ENCODE measurements around the gene MMP24.

GRCh38 chr20:35269055-35269781, 42.7 kb downstream of the MMP24 start:
- peak; percentile 96 for TF ChIP-seq CTCF (IDR thresholded peaks at IDR 0.05; ENCODE audit: low read depth, low read length)
- no peak for TF ChIP-seq EZH2phosphoT487 (IDR thresholded peaks at IDR 0.05; ENCODE audit: low read depth)
